Measurements from ENCODE around the gene ADM5. TPM values are rescaled to one million over a fixed set of nuclear protein-coding genes. Genes with fewer than 3 reads are reported as not detected.

The ADM5 gene
- total RNA-seq, 1 experiment from 2014 or later, result 13.5 TPM

- Histone ChIP-seq H3K79me2 (ENCODE audit: insufficient read depth, low read length) (peaks cover 5% of the 10 kb centered on the region; the same call in 1 of the 2 replicates), H3K9ac (ENCODE audit: extremely low read depth, insufficient read length, low read length) (no peak overlapping the region), H3K14ac (ENCODE audit: insufficient read depth, low read length) (no peak overlapping the region), H3K79me1 (ENCODE audit: insufficient read depth, low read depth, low read length, poor library complexity, severe bottlenecking) (peaks cover 7% of the 10 kb centered on the region), H2BK120ac (ENCODE audit: low read depth, low read length, poor library complexity, severe bottlenecking) (no peak overlapping the region), H2BK5ac (ENCODE audit: insufficient read length, low read length) (no peak overlapping the region), H3K23me2 (ENCODE audit: insufficient read length, low read depth, low read length, poor library complexity, severe bottlenecking) (peaks cover 18% of the 10 kb centered on the region), H3K4me1 (ENCODE audit: insufficient read depth, low read length) (no peaks in the 10 kb centered on the region), H3T11ph (ENCODE audit: low read length) (no peak overlapping the region), H4K20me1 (ENCODE audit: control insufficient read depth, insufficient read depth, insufficient read length) (no peaks in the 10 kb centered on the region), H4K5ac (ENCODE audit: insufficient read length, low read depth, low read length) (no peak overlapping the region), H3K18ac (ENCODE audit: insufficient read length, low read depth, low read length) (no peak overlapping the region), H3K23ac (ENCODE audit: insufficient read length, low read depth, low read length) (no peak overlapping the region), H2BK12ac (ENCODE audit: insufficient read length, low read depth, low read length) (no peak overlapping the region), H2AK5ac (ENCODE audit: insufficient read length, low read length) (no peak overlapping the region), H4K91ac (ENCODE audit: insufficient read length, low read depth, low read length) (no peak overlapping the region), H2AFZ (ENCODE audit: low read length) (no peak overlapping the region), H2BK20ac (ENCODE audit: low read depth, low read length, poor library complexity, severe bottlenecking) (no peak overlapping the region), H3K4ac (ENCODE audit: low read depth, low read length) (no peak overlapping the region), H3K27ac (ENCODE audit: insufficient read length, low read depth, low read length) (no peak overlapping the region), H2BK15ac (ENCODE audit: low read depth, low read length) (no peak overlapping the region), H3K56ac (ENCODE audit: insufficient read length, low read depth, low read length) (no peak overlapping the region), H3K4me2 (ENCODE audit: insufficient read depth, insufficient read length, low read length) (no peak overlapping the region), H4K8ac (replicated peaks; ENCODE audit: insufficient read length, low read depth, low read length) (no peak overlapping the region), H3K27me3 (ENCODE audit: insufficient read depth, low read length) (no peaks in the 10 kb centered on the region), H3K9me3 (ENCODE audit: control insufficient read depth, low read depth, low read length) (no peaks in the 10 kb centered on the region)
- Mint-ChIP-seq H3K4me3 (no peak overlapping the region), H3K4me1 (peaks cover 15 to 35% of the 10 kb centered on the region in 2 experiments), H3K9me3 (peaks cover 7 to 8% of the 10 kb centered on the region in 2 experiments), H3K27me3 (ENCODE audit: low read depth) (peaks cover 3% of the 10 kb centered on the region), H3K27ac (peak overlapping the region in 1 of 3 experiments; percentile 32; a peak in 1 of 7 replicates), H3K36me3 (ENCODE audit: insufficient read depth in 1 of 3, low read depth in 3 of 3) (peaks cover 44 to 67% (median 62%) of the 10 kb centered on the region in 3 experiments)
- TF ChIP-seq, protein P1, sequence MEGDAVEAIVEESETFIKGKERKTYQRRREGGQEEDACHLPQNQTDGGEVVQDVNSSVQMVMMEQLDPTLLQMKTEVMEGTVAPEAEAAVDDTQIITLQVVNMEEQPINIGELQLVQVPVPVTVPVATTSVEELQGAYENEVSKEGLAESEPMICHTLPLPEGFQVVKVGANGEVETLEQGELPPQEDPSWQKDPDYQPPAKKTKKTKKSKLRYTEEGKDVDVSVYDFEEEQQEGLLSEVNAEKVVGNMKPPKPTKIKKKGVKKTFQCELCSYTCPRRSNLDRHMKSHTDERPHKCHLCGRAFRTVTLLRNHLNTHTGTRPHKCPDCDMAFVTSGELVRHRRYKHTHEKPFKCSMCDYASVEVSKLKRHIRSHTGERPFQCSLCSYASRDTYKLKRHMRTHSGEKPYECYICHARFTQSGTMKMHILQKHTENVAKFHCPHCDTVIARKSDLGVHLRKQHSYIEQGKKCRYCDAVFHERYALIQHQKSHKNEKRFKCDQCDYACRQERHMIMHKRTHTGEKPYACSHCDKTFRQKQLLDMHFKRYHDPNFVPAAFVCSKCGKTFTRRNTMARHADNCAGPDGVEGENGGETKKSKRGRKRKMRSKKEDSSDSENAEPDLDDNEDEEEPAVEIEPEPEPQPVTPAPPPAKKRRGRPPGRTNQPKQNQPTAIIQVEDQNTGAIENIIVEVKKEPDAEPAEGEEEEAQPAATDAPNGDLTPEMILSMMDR (conservative IDR thresholded peaks at IDR 0.05), result no peak
- no CpG with 5 or more reads among the region's 16 CpGs for WGBS (ENCODE audit: extremely low coverage, insufficient read length, low lambda C conversion rate)
- DNase-seq, result no peak
Measured at GRCh38 chr19:49662011-49662410, 27.4 kb upstream of the ADM5 start.

Data from H9 (cell line).